ENCODE measurements around the gene GSN.

GSN gene

GRCh38 chr9:121267689-121268597 lies at the start of gene GSN:
GSN (plus strand) TSS chr9:121268162; CDS start chr9:121301972, 33,810 bp downstream.
- in situ Hi-C loops (cut with MboI; ENCODE audit: low sequenced_read_pairs) = no loop called here

- in situ Hi-C loops (cut with MboI; ENCODE audit: low sequenced_read_pairs) = no loop called here
These were observed 49.5 kb upstream of the GSN start for GRCh38 chr9:121218357-121219027.

GRCh38 chr9:121219530-121219929 lies 48.4 kb upstream of the GSN start:
- in situ Hi-C loops (cut with MboI; ENCODE audit: low sequenced_read_pairs) = no loop called here

GRCh38 chr9:121220996-121221663 lies 46.8 kb upstream of the GSN start:
- in situ Hi-C loops (cut with MboI; ENCODE audit: low sequenced_read_pairs) = no loop called here

- in situ Hi-C loops (cut with MboI; ENCODE audit: low sequenced_read_pairs) = no loop called here
These were observed 46.3 kb upstream of the GSN start for GRCh38 chr9:121221664-121222055.

- in situ Hi-C loops (cut with MboI; ENCODE audit: low sequenced_read_pairs) = no loop called here
These were observed 45.3 kb upstream of the GSN start for GRCh38 chr9:121222524-121223171.

GRCh38 chr9:121225240-121225639 lies 42.7 kb upstream of the GSN start:
- in situ Hi-C loops (cut with MboI; ENCODE audit: low sequenced_read_pairs) = no loop called here

- in situ Hi-C loops (cut with MboI; ENCODE audit: low sequenced_read_pairs) = no loop called here
These were observed 41.8 kb upstream of the GSN start for GRCh38 chr9:121226175-121226574.

- in situ Hi-C loops (cut with MboI; ENCODE audit: low sequenced_read_pairs) = no loop called here
These were observed 40.1 kb upstream of the GSN start for GRCh38 chr9:121227862-121228261.

- in situ Hi-C loops (cut with MboI; ENCODE audit: low sequenced_read_pairs) = no loop called here
These were observed 37.7 kb upstream of the GSN start for GRCh38 chr9:121230256-121230655.

- in situ Hi-C loops (cut with MboI; ENCODE audit: low sequenced_read_pairs) = no loop called here
These were observed 35.7 kb upstream of the GSN start for GRCh38 chr9:121232251-121232650.

GRCh38 chr9:121233906-121234831 lies 33.8 kb upstream of the GSN start:
- in situ Hi-C loops (cut with MboI; ENCODE audit: low sequenced_read_pairs) = no loop called here

GRCh38 chr9:121234832-121235161 lies 33.2 kb upstream of the GSN start:
- in situ Hi-C loops (cut with MboI; ENCODE audit: low sequenced_read_pairs) = no loop called here

GRCh38 chr9:121235512-121235911 lies 32.5 kb upstream of the GSN start:
- in situ Hi-C loops (cut with MboI; ENCODE audit: low sequenced_read_pairs) = no loop called here

- in situ Hi-C loops (cut with MboI; ENCODE audit: low sequenced_read_pairs) = no loop called here
These were observed 30.0 kb upstream of the GSN start for GRCh38 chr9:121237916-121238315.

- in situ Hi-C loops (cut with MboI; ENCODE audit: low sequenced_read_pairs) = no loop called here
These were observed 28.9 kb upstream of the GSN start for GRCh38 chr9:121239071-121239470.

- in situ Hi-C loops (cut with MboI; ENCODE audit: low sequenced_read_pairs) = no loop called here
These were observed 28.1 kb upstream of the GSN start for GRCh38 chr9:121239851-121240250.

- in situ Hi-C loops (cut with MboI; ENCODE audit: low sequenced_read_pairs) = no loop called here
These were observed 27.4 kb upstream of the GSN start for GRCh38 chr9:121240472-121241135.

GRCh38 chr9:121242219-121242958 lies 25.6 kb upstream of the GSN start:
- in situ Hi-C loops (cut with MboI; ENCODE audit: low sequenced_read_pairs) = no loop called here

All from hTERT RPE-1 (cell line).